GM12864 (cell line): Measurements from ENCODE around the gene OPCML.

Experiments used
- DNase-seq: peaks from one replicate; pipeline ENCODE4 v3.0.0-alpha.2; 2011; ENCODE audit warnings: low read depth
- H3K4me3 ChIP-seq: 2 replicates; pipeline ENCODE4 v1.5.1; 2011; ENCODE audit warnings: mild to moderate bottlenecking, low read depth, low read length, control low read depth
- TF ChIP-seq, protein P1 (sequence below): IDR thresholded peaks from 2 replicates; pipeline ENCODE4 v1.5.1; 2011; ENCODE audit warnings: low read depth, mild to moderate bottlenecking, moderate library complexity, low read length, control low read depth, inconsistent platforms; ENCODE audit errors: missing control alignments

Gene OPCML

DNA sequence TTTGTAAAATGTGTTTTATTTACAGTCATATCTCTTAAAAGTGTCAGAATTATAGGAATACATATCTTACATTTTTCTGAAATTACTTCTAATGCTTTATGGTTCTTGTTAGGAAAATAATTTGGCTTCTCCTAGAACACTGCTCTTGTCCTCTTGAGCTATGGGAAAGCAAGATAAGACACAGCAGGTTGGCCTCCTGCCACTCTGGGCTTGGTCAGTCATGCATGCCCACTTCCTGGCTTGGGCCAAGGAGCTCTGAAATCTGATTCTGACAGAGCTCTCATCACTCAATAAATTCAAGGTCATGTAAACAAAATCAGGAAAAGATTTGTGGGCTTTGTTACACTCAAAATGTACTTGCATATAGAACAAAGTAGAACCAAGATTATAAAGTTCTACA lies 1036.0 kb downstream of the OPCML start:
- no peak overlapping the region for H3K4me3 ChIP-seq
- TF ChIP-seq, protein P1, sequence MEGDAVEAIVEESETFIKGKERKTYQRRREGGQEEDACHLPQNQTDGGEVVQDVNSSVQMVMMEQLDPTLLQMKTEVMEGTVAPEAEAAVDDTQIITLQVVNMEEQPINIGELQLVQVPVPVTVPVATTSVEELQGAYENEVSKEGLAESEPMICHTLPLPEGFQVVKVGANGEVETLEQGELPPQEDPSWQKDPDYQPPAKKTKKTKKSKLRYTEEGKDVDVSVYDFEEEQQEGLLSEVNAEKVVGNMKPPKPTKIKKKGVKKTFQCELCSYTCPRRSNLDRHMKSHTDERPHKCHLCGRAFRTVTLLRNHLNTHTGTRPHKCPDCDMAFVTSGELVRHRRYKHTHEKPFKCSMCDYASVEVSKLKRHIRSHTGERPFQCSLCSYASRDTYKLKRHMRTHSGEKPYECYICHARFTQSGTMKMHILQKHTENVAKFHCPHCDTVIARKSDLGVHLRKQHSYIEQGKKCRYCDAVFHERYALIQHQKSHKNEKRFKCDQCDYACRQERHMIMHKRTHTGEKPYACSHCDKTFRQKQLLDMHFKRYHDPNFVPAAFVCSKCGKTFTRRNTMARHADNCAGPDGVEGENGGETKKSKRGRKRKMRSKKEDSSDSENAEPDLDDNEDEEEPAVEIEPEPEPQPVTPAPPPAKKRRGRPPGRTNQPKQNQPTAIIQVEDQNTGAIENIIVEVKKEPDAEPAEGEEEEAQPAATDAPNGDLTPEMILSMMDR: no peak
- no peak for DNase-seq

DNA sequence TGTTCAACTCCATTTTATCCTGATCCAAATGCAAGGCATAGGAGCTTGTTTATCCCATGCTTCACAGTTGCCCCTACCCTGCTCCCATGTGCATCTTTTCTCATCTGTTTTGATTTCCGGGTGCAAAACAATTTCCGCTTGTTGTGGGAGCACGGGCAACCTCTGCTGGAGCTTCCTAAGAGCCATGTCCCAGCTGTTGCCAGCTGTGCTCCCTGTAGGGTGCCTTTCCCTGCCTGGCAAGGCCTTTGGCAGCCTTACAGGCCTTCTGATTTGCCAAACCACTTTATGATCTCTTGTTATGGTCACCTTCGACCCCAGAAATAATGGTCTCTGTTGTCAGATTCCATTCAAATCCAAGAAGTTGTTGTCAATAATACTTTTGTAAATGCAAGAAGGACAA lies 1038.5 kb downstream of the OPCML start:
- H3K4me3 ChIP-seq: no peak overlapping the region
- no peak for DNase-seq
- TF ChIP-seq, protein P1: no peak

DNA sequence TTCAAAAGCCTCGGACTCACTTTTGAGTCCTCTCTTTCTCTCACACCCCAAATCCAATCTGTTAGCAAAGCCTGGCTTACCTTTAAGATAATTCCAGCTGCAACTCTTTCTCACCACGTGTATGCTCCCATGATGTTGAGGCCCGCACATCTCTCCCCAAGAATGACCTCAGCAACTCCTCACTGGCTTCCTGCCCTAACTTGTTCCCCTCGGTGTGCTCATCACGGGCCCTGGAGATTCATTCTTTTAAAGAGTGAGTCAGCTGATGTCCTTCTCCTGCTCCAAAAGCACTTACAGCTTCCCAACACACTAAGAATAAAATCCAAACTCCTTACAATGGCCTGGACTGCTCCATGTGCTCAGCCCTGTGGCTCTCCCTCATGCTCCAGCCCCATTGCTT lies 1041.3 kb downstream of the OPCML start:
- no peak overlapping the region for H3K4me3 ChIP-seq
- TF ChIP-seq, protein P1: no peak
- DNase-seq: no peak

DNA sequence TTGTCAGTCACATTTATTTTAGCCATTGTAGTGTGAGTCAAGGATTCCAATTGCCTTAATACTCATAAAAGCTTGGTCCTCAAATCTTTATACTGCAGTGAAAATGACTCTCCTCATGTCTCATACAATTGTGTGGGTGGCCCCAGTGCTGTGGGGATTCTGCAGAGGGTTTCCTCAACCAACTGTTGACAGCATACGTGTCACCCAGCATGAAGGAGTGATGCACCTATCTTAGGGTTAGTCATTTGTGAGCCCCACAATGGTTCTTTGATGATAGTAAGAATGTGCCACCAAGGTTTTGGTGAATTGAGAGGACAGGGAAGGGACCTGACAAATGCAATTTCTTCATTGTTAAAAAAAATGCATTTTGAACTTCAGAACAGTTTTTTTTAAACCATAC lies 1046.2 kb downstream of the OPCML start:
- TF ChIP-seq, protein P1: no peak
- no peak overlapping the region for H3K4me3 ChIP-seq
- no peak for DNase-seq

DNA sequence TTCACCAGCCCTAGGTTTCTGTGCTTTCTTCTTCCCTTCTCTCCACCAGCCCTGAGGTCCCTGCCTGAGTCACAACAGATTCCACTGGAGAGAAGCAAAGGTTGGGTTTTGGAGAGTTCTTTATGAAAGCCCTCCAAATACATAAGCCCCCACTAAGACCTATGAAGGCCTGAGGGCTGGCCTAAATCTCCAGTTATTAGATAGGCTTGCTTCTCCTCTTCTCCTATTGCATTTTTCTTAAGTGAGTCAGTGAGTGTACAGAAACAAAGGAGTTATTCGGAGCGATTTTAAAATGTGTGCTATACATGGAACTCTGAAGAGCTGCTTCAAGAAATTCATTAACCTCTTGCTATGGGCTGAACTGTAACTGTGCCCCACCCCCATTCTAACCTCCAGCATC lies 1057.3 kb downstream of the OPCML start:
- H3K4me3 ChIP-seq: no peak overlapping the region
- no peak for DNase-seq
- TF ChIP-seq, protein P1: no peak

DNA sequence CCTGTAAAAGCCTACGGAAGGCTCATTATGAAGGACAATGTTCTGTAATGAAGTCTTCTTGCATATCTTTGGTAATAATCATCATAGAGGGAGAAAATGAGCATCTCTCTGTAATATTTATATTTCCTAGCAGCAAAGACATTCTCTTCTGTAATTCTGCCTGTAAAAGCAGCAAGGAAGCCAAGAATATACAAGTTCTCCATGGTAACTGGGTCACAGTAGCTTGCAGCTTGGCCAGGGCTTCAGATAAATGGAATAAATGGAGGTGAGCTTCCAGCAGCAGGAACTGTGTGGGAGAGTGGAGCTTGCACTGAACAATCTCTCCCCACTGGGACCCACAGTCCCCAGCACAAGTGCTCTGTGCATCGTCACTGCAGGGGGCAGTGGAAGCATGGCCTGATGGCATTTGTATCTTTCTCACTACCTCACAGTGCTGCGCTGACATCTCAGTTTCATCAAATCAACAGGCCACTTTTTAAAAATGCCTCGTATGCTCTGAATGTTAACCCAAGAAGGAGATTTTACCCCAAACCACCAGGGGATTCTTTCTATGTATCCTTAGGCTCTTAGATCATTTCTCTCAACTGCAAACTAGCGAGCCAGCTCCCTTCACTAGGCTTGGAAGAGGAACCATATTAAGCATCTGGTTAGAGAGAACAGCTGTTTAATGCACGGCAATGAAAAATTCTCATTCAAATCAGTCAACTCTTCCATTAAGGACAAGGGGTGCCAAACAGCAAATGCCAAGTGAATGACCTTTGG lies 1059.7 kb downstream of the OPCML start:
- TF ChIP-seq, protein P1: no peak
- H3K4me3 ChIP-seq: no peak overlapping the region
- DNase-seq: no peak

DNA sequence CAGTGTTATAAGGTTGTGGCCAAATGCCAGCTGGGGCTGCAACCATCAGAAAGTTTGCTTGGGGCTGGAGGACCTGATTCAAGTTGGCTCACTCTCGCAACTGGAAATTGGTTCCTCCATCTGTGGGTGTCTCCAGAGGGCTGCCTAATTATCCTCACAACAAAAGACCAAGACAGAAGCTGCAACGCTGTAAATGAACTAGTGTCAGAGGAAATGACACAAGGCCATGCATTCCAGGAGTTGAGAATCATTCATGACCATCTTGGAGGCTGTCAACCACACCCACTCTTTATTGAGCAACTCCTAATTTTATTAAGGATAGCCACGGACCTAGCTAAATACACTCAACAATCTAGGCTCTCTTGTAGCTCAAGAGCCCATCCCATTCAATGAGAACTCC lies 1060.8 kb downstream of the OPCML start:
- DNase-seq: no peak
- H3K4me3 ChIP-seq: no peak overlapping the region
- TF ChIP-seq, protein P1: no peak
